ENCODE data around the gene AGPAT3.
"Not testable (repeated sequence)": the region's sequence is repeated elsewhere in the genome, so short reads cannot be mapped to it uniquely, and the experiment has no call there.

The AGPAT3 gene

DNA sequence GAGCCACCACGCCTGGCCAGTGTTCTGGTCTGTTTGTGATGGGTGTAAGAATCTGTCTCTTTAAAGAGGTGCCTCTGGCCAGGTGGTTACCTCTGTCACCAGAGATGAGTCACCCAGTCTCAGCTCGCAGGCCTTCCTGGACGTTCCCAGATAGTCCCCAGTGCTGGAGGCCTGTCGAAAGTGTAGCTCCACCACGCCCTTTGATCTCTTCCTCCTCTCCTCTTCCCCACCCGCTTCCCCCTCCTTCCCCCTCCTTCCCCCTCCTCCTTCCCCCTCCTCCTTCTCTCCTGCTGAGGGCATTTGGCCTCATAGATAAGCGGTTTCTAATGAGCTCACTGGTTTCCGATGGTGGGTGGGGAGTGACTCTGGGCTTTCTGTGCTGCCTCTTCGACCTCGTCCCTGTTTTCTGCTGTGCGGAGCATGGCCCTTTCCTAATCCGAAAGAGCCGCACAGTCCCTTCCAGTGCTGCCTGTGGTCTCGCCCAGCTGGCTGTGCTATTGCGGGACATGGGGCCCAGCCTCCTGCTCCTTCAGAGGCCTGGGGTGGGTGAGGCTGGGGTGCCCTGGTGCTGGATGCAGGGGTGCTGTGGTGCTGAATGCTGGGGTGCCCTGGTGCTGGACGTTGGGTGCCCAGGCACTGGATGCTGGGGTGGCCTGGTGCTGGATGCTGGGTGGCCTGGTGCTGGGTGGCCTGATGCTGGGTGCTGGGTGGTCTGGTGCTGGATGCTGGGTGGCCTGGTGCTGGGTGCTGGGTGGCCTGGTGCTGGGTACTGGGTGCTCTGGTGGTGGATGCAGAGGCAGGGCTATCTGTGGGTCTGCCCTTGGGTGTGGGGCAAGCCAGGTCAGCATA, 19.2 kb downstream of the AGPAT3 start:
- peak in 1 of 2 donors; percentile 72 for DNase-seq

DNA sequence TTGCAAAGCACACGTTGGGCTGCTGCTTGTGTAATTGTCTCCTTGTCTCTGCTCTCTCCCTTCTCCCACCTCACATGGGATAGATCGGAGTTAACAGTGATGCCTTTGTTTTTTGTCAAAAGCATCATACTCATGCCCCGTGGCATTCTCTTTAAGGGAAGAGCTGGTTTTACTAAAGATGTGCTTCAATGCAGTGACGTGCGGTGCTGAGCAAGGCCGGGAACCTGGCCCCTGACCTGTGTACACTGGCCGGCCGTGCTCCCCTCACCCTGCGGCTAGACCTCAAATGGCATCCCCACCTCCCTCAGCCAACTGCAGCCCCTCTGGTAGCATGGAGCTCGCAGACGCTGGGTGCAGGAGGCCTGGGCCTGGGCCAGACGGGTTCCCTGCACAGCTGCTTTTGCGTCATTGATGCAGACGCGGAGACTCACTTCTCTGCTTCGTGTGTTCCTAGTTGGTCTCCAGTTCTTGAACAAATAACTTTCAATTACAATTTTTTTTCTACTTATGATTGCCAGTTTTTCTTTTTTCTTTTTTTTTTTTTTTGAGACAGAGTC, 19.9 kb downstream of the AGPAT3 start:
- DNase-seq = no peak

DNA sequence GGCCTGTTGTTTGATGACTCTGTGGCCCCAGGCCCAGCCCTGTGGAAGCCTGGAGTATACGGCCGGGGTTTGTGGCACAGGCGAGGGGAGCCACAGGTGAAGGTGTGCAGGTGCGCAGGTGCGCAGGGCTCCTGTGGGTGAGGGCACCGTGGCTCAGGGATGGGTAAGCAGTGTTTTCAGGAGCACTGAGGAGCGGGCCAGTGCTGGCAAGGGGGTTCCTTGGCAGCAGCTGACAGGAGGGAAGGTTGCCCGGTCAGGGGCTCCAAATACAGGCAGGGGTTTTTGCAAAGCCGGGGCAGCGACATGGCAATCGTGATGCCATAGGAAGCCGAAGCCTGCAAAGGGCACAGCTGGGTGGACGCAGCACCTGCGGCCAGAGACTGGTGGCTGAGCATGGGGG, 20.7 kb downstream of the AGPAT3 start:
- no peak for DNase-seq

DNA sequence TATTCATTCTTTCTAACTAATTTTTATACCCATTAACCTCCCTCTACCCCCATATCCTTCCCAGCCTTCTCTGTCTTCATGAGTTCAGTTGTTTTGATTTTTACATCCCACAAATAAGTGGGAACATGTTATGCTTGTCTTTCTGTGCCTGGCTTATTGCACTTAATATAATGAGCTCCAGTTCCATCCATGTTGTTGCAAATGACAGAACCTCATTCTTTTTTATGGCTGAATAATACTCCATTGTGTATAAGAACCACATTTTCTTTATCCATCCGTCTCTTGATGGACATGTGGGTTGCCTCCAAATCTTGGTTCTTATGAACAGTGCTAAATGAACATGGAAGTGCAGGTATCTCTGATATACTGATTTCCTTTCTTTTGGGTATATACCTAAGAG, 21.5 kb downstream of the AGPAT3 start:
- no peak for DNase-seq

DNA sequence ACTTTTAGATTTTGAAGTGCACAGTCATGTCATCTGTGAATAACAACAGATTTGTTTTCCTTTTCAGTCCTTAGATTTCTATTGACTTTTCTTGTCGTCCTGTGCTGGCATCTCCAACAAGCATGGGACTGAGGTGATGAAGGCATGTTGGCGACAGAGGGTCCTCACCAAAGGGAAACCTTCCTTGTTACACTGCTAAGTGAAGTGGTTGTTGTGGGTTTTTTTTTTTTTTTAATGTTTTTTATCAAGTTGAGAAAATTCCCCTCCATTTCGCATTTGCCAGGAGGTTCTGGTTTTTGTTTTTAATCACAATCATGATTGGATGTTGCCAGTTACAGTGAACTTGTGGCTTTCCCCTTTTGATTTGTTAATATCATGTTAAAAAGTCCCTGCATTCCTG, 24.0 kb downstream of the AGPAT3 start:
- no peak for DNase-seq

DNA sequence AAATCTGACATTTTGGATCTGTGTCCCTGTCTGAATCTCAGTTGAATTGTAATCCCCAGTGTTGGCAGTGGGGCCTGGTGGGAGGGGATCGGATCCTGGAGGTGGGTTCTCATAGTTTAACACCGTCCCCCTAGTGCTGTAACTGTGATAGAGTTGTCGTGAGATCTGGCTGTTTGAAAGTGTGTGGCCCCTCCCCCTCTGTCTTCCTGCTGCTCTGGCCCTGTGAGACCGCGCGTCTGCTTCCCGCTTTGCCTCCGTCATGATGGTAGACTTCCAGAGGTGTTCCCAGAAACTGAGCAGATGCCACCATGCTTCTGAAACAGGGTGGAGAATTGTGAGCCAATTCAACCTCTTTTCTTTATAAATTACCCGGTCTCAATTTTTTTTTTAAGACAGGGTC, 25.0 kb downstream of the AGPAT3 start:
- DNase-seq = no peak

DNA sequence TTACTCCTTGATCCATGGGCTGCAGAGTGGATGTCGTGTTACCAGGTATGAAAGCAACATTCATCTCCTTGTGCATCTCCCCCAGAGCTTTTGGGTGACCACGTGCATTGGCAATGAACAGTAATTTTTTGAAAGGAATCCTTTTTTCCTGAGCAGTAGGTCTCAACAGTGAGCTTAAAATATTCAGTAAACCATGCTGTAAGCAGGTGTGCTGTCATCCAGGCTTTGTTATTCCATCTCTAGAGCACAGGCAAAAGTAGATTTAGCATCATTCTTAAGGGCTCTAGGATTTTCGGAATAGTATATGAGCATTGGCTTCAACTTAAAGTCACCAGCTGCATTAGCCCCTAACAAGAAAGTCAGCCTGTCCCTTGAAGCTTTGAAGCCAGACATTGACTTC, 27.3 kb downstream of the AGPAT3 start:
- DNase-seq = no peak

DNA sequence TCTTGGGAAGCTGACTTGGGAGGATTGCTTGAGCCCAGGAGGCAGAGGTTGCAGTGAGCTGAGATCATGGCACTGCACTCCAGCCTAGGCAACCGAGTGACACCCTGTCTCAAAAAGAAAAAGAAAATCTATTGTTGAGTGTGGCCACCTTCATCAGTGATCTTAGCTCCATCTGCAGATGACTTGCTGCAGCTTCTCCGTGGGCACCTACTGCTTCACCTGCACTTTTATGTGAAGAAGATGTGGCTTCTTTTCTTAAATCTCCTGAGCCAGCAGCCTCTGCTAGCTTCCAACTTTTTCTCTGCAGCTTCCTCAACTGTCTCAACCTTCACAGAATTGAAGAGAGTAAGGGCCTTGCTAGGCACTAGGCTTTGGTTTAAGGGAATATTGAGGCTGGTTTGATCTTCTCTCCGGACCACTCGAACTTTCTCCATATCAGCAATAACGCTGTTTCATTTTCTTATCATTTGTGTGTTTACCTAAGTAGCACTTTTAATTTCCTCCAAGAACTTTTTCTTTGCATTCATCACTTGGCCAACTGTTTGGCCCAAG, 28.0 kb downstream of the AGPAT3 start:
- DNase-seq = no peak

DNA sequence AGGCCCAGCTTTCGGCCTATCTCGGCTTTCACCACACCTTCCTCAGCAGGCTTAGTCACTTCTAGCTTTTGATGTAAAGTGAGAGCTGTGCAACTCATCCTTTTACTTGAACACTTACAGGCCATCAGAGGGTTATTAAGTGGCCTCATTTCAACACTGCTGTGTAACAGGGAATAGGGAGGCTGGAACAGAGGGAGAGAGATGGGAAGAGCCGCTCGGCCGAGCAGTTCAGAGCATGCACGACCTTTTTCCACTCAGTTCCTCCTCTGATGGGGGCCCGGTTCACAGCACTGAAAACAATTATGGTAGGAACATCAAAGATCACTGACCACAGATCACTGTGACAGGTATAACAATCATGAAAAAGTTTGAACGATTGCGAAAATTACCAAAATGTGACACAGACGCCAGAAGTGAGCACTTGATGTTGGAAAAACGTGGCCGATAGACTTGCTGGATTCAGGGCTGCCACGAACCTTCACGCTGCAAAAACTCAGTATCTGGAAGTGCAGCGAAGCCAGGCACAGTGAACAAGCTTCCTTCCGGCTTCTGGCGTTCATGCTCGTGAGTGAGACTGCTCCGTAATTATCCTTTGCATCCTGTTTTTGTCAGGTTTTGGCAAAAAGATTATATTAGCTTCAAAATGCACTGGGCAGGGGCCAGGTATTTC, 28.6 kb downstream of the AGPAT3 start:
- peak in 1 of 2 donors; percentile 37 for DNase-seq

DNA sequence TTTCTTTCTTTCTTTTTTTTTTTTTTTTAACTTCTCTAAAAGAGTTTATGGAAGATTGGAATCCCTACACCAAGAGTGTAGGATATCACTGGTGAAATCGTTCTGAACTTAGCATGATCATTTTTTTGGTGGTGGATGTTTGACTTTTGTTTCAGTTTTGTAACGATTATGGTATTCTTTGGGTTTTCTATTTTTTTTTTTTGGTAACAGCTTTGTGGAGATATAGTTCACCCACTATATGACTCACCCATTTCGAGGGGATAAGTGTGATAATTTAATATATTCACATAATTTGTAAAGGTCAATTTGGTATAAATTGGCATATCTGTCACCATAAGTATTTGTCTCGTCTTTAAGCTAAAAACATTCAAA, 29.2 kb downstream of the AGPAT3 start:
- no peak for DNase-seq

DNA sequence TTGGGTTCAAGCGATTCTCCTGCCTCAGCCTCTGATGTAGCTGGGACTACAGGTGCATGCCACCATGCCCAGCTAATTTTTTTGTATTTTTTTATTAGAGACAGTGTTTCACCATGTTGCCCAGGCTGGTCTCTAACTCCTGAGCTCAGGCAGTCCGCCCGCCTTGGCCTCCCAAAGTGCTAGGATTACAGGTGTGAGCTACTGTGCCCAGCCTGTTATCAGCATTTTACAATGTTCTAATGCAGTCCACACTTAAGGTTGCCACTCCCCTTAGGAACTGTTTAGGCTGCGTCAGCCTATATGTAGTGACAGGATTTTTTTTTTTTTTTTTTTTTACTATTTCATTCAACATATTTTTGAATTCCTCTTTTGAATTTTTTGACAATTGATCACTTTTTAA, 30.2 kb downstream of the AGPAT3 start:
- no peak for DNase-seq

DNA sequence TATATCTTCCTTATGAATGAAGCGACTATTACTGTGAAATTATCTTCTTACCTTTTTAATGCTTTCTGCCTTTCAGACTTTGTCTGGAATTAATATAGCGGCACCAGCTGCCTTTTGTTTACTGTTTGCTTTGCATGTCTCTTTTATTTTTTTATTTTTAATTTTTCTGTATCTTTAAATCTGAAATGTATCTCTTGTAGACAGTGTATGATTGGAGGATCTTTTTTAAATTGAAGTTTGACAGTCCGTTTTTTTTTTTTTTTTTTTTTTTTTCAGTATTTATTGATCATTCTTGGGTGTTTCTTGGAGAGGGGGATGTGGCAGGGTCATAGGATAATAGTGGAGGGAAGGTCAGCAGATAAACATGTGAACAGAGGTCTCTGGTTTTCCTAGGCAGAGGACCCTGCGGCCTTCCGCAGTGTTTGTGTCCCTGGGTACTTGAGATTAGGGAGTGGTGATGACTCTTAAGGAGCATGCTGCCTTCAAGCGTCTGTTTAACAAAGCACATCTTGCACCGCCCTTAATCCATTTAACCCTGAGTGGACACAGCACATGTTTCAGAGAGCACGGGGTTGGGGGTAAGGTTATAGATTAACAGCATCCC, 31.8 kb downstream of the AGPAT3 start:
- DNase-seq = not testable (repeated sequence)

DNA sequence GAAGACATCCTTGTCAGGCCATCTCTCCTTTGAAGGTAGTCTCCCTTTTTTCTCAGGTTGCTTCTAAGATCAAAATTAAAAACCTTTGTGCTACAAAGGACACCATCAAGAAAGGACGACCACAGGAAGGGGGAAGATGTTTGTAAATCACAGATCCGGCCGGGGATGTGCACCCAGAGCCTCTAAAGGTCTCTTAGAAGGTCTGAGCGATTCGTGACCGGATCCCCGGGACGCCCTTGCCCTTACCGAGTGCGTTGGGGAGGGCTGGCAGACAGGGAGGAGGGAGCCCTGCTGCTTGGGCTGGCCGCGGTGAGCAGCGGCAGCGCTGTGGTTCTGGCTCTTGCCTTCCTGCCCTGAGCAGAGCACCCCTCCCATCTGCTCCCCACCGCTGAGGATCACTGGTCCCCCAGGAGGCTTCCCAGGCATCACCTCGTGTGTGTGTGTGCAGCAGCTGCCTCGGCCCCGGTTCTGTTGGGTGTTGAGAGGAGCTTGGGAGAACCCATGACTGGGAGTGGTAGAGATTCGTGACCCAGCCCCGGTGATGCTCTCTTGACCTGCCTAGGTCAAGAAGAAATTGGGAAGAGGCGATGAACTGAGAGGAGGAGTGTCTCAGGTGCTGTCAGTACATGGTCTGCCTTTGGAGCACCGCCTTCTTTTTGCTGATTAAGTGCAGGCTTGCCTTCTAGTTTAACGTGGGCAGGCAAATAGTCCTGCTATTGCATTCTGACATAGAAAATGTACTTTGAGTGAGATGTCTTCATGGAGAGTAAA, 34.5 kb downstream of the AGPAT3 start:
- DNase-seq = no peak

DNA sequence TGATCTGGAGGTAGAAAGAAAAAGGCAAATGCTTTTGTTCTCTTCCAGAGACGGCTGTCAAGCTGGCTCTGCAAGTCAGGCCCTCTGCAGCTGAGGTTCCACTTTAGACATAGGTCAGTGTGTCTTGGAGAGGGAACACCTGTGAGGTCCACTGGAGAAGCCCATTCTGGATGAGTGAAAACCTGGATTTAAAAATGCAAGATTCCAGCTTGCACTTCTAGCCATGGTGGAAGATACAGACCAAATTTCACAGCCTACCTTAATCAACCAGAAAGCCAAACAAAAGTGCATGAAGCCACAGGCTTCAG, 35.0 kb downstream of the AGPAT3 start:
- no peak for DNase-seq

DNA sequence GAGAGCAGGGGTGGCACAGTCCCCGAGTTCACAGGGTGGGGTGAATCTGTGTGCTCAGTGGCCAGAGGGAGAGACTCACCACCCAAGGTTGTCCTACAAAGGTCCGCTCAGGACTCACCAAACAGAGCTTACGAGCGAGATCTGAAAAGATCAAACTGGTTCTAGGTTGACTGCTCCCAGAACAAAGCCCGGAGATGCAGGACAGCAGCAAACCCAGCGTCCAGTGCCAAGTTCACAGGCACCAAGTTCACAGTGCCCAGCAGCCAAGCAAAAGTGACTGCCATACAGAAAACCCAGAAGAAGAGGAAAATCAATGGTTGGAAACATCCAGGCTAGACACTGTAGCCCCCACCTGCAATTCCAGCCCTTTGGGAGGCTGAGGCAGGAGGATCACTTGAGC, 35.7 kb downstream of the AGPAT3 start:
- DNase-seq = no peak

DNA sequence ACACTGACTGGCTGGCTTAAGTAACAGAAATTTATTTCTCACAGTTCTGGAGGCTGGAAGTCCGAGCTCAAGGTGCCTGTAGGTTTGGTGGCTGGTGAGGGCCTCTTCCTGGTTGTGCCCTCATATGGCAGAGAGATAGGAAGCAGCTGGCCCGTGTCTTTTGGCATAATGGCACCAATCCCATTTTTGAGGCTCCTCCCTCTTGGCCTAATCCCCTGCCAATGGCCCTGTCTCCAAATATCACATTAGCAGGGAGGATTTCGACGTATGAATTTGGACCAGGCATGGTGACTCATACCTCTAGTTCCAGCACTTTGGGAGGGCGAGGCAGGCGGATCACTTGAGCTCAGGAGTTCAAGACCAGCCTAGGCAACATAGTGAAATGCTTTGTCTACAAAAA, 37.4 kb downstream of the AGPAT3 start:
- no peak for DNase-seq

DNA sequence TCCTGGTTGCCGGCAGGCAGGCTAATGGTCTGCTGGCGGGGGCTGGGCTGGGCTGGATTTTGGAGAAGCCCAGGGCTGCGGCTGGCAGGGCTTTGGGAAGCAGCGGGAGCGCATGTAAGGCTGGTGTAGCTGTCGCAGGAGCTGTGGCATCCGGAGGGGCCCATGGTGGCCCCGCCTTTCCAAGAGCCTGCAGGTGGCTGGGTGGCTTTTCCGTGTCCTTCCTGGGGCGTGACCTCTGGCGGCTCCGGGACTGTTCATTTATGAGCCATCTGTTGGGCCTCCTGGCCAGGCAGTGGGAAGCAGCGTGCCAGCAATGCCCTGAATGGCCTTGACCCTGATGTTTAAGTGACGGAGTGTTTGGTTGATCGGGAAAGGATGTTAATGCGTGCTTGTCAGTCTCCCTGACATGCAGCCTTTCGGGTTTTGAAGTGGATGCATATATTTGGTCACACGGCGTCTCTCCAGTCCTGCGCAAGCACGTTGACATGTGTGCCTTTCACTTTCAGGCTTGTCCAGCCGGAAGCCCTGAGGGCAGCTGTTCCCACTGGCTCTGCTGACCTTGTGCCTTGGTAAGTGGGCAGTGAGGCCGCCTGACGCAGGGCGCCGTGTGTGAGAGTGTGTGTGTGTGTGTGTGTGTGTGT, 38.5 kb downstream of the AGPAT3 start:
- DNase-seq = no peak

DNA sequence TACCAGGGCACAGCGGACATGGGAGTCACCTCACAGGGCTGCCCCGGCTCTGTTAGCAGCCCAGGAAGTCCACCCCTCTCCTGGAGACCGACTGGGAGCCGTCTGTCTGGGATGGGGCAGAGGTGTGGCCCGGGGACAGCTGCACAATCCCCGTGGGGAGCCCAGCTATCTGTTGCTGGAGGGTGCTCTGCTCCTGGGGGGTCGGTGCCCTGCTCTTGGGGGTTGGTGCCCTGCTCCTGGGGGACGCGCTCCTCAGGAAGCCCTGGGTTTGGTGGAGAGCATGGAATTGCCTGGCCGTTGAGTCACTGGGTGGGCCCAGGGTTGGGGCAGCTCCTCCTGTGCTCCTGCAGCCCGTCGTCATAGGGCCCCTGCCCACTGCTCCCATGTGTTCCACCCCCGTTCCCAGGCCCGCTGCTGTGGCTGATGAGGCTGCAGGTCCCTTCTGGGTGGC, 39.3 kb downstream of the AGPAT3 start:
- no peak for DNase-seq

DNA sequence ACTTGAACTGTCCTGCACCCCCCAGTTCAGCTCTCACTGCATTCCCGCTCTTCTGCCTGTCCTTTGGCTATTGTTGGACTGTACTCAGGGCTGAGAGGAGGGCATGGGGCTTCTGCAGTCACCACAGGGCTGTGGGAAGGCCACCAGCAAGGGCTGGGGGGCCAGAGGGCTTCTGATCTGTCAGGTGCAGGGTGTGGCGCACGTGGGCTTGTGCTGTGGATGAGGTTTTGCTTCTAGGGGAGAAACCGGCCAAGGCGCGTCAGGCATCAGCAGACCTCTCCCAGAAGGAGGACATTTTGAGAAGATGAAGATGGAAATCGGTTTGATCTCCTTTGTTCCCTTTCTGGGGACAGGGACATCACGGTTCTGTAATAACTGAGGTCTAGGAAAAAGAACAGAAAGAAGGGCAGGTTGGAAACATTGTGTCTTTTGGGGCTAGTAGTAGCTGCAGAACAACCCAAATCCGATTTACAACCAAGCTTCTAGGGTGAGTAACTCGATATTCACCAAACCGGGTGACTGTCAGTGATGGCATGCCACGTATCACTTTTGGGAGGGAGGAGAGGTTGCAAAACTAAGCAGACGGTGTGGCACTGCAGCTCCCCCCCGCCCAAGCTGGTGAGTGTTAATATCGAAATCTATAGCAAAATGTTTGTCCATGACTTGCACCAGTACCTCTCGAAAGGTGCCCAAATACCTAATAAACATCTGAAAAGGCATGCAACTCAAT, 40.9 kb downstream of the AGPAT3 start:
- no peak for DNase-seq

DNA sequence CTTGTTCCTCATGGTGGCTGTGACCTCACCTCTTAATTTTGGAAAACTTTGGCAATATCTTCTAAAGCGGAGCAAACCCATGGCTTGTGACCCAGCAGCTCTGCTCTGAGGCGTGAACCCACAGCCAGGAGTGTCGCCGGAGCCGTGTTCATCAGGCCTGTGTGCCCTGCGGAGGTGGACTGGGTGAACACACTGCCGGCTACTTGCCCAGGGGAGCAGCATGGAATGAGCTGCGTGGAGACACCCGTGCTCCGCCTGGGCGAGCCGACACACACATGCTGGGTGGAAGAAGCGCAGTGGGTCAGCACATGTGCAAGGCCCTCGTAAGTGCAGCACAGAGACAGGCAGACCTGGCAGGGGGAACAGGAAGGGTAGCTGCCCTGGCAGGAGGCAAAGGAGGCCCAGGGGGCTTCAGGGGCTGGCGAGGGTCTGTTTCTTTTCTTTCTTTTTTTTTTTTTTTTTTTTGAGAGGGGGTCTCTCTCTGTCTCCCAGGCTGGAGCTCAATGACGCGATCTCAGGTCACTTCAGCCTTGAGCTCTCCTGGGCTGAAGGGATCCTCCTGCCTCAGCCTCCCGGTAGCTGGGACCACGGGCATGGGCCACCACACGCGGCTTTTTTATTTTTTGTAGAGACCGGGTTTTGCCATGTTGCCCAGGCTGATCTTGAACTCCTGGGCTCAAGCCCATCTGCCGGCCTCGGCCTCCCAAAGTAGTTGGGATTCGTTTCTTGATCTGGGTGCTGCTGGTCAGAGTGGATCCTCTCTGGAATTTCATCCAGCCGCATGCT, 41.8 kb downstream of the AGPAT3 start:
- no peak for DNase-seq

DNA sequence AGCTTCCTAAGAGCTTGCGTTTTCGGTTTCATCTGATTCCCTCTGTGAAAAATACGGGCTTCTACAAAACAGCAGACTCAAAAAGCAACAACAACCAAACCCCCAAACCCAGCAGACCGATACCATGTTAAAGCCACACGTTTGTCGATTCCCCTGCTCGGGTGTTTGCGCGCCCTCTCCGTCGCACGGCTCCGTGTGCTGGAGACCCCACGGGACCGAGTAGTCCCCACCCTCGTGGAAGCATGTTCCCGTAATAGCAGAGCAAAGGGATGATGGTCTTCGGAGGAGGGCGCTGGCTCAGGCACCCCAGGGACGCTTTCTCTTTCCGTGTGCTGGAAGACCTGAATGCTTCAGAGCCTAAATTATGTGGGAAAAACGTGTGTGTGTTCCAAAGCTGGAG, 42.7 kb downstream of the AGPAT3 start:
- no peak for DNase-seq

Data from bone marrow (tissue), 2 donors.